GM18907 (cell line): ENCODE data around the gene SLC17A4.

Experiments
- ATAC-seq: cut with Tn5 transposase; IDR thresholded peaks from one replicate; pipeline ENCODE4 v1.9.1; 2021; ENCODE audit warnings: mild to moderate bottlenecking, moderate library complexity; ENCODE audit not compliant: unreplicated experiment

SLC17A4 gene

DNA sequence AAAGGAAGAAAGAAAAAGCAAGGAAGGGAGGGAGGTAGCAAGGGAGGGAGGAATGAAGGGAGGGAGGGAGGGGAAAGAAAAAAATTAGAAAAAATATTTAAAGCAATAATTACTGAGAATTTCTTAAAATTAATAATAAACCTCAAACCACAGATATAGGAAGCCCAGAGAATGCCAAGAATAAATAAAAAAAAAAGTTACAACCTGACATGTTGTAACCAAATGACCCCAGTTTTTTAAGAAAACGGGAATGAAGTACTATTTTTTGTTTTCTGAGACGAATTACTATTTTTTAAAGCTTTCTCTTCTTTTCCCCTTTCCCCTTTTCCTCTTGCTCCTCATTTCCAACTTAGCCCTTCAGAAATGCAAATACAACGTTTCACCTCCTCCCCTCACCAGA, 60.7 kb downstream of the SLC17A4 start:
- no peak for ATAC-seq

DNA sequence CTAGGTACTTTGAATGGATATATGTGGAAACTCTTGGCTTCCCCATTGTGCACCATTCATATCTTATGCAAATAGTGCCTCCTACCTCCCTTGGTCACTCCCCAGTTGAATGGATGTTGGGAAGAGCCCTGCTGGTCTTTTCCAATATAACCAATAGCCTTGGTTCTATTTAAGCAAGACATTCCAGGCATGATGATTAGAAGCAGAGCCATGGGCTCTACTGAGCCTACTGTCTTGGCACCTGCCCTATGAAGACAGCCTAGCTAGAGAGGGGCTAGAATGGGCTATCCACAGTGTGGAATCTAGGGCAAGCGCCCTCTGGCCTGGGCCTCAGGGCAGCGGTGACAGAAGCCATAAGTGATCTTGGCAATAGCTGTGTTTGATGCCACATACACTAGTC, 61.7 kb downstream of the SLC17A4 start:
- no peak for ATAC-seq

DNA sequence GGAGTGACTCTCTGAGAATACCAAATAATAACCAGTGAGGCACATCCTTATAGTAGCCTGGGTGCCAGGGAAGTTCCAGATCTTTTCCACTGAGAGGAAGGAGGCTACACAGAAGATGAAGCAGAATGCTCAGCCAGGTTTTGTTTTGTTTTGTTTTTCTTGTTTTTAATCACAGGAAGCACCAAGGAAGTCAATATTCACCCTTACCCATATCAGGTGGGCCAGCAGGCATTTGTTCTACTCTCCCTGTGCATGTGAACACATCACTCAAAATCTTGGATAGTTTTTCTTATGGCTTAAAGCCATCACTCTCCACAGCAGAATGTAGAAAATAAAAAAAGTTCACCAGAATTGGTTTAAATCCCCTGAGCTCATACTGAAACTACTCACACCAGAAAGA, 66.8 kb downstream of the SLC17A4 start:
- no peak for ATAC-seq

DNA sequence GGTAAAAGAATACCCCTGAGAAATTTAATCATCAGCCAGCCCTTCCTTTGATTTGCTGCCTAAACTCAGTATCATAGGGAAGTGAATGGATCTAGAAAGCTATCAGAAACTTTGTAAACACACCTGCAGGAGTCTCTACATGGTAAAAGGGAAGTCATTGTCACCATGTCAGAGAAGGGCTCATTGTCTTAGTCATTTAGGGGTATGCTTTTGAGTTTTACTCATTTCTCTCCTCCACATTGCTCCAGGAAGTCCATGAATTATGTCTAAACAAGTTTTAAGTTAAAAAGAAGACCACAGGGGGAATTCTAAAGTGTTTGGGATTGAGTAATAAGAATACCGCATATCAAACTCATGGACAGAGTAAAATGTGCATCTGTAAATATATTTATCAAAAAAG, 74.8 kb downstream of the SLC17A4 start:
- no peak for ATAC-seq

DNA sequence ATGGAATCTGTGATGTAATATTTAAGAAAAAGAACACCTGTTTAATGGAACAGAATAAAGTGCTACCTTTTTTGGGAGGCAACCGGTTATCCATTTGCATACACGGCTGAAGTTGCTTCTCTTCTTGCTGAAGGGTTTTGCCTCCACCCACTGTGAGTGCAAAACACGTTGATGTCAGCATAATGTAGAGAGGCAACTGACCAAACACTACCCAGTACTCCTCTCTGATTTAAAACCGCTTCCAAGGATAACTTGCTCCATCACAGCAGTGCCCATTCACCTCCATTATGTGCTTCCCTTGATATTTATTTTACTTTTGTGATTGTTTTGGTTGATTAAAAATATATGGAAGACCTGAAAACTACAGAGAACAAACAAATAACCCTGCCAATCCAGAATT, 75.9 kb downstream of the SLC17A4 start:
- no peak for ATAC-seq
